Spleen (tissue), 7 donors: ENCODE measurements around the gene IP6K3.

ENCODE experiments used
- CTCF ChIP-seq, 11 experiments: fragments of 200-600 bp in 7 of 11; fragments of 450-650 bp in 4 of 11; sonication (generic) in 4 of 11; IDR thresholded peaks in 8 of 11; conservative IDR thresholded peaks in 3 of 11; 1 replicate in 7 of 11; 2 replicates in 4 of 11; pipeline versions ENCODE4 v1.4.0 to v1.8.0; 2016 to 2021; ENCODE audit warnings: antibody characterized with exemption in 11 of 11, inconsistent platforms in 4 of 11, mild to moderate bottlenecking in 1 of 11
- POLR2A ChIP-seq, 3 donors: fragments of 450-650 bp; IDR thresholded peaks; one replicate each; pipeline ENCODE4 v1.5.1; 2017; ENCODE audit warnings: antibody characterized with exemption in 3 of 3, mild to moderate bottlenecking in 1 of 3
- POLR2AphosphoS5 ChIP-seq, 3 donors: sonication (generic); formaldehyde crosslinking; IDR thresholded peaks; one replicate each; pipeline ENCODE4 v1.5.1; 2017; ENCODE audit warnings: antibody characterized with exemption in 3 of 3
- donor health status: DM: no; HTN: no; CAD: no; lungs with moderate emphysema.
- donor health status: DM: no; HTN: no; CAD: no.
- donor health status: DM: no; HTN: no; CAD: no.

GRCh38 chr6:33791620-33792019, 44.9 kb upstream of the IP6K3 start:
- TF ChIP-seq CTCF (IDR thresholded peaks at IDR 0.05 in 8 of 11, conservative IDR thresholded peaks at IDR 0.05 in 3 of 11) (no peak), POLR2AphosphoS5 (IDR thresholded peaks at IDR 0.05) (no peak), POLR2A (IDR thresholded peaks at IDR 0.05) (no peak)
